Colon (tissue), 2 donors: ENCODE data around the gene ZG16B.

Experiments used
- FAIRE-seq: peaks from 2 replicates; lab custom pipeline; 2012; peaks lifted over from hg19 to GRCh38; lab: Jason Lieb, UNC
- donor health status: control.
- donor health status: control.

The ZG16B gene

GRCh38 chr16:2806286-2806685 lies 23.8 kb upstream of the ZG16B start:
- no peak for FAIRE-seq

- no peak for FAIRE-seq
Measured at GRCh38 chr16:2808181-2808580, 21.9 kb upstream of the ZG16B start.

GRCh38 chr16:2809149-2809760 lies 20.8 kb upstream of the ZG16B start:
- FAIRE-seq, result no peak

GRCh38 chr16:2810651-2811050 lies 19.5 kb upstream of the ZG16B start:
- no peak for FAIRE-seq

- no peak for FAIRE-seq
Measured at GRCh38 chr16:2811703-2812471, 18.2 kb upstream of the ZG16B start.

- no peak for FAIRE-seq
Measured at GRCh38 chr16:2813771-2814221, 16.3 kb upstream of the ZG16B start.

- no peak for FAIRE-seq
Measured at GRCh38 chr16:2814551-2815298, 15.4 kb upstream of the ZG16B start.

- no peak for FAIRE-seq
Measured at GRCh38 chr16:2815299-2815771, 14.8 kb upstream of the ZG16B start.

GRCh38 chr16:2816751-2817339 lies 13.3 kb upstream of the ZG16B start, which contains the start of gene PRSS21:
Gene PRSS21, plus strand, starts transcription at chr16:2817237. Its CDS starts 32 bp downstream, at chr16:2817269.
- FAIRE-seq, result no peak

GRCh38 chr16:2817340-2818271 lies 12.5 kb upstream of the ZG16B start:
- no peak for FAIRE-seq

GRCh38 chr16:2818272-2818876 lies 11.7 kb upstream of the ZG16B start:
- FAIRE-seq, result no peak

- no peak for FAIRE-seq
Measured at GRCh38 chr16:2819179-2819938, 10.7 kb upstream of the ZG16B start.

GRCh38 chr16:2819939-2820835 lies 9.9 kb upstream of the ZG16B start:
- no peak for FAIRE-seq

- no peak for FAIRE-seq
Measured at GRCh38 chr16:2820836-2821486, 9.1 kb upstream of the ZG16B start.

- FAIRE-seq, result no peak
Measured at GRCh38 chr16:2821487-2822157, 8.5 kb upstream of the ZG16B start.

- FAIRE-seq, result no peak
Measured at GRCh38 chr16:2822158-2822495, 8.0 kb upstream of the ZG16B start.

- FAIRE-seq, result no peak
Measured at GRCh38 chr16:2822496-2822895, 7.6 kb upstream of the ZG16B start.

- no peak for FAIRE-seq
Measured at GRCh38 chr16:2824626-2825025, 5.5 kb upstream of the ZG16B start.
